Neural progenitor cell (in vitro differentiated cells): ENCODE results near the gene TMEM217. TPM values are rescaled to one million over a fixed set of nuclear protein-coding genes. Genes with fewer than 3 reads are reported as not detected.

Experiments
- DNase-seq: peaks from one replicate; pipeline ENCODE4 v3.0.0-alpha.2; 2016; ENCODE audit warnings: low spot score
- H2AFZ ChIP-seq: fragments of 200-600 bp; sonication (generic); replicated peaks from 2 replicates; pipeline ENCODE4 v1.6.1; 2016; ENCODE audit warnings: antibody characterized with exemption
- H3F3A ChIP-seq: fragments of 200-600 bp; sonication (generic); 2 replicates; pipeline ENCODE4 v1.6.1; 2016; ENCODE audit warnings: antibody characterized with exemption, low read depth
- H3K27ac ChIP-seq: fragments of 200-600 bp; sonication (generic); 2 replicates; pipeline ENCODE4 v1.5.1; 2016; ENCODE audit warnings: mild to moderate bottlenecking
- H3K27me3 ChIP-seq: fragments of 200-600 bp; sonication (generic); 2 replicates; pipeline ENCODE4 v1.6.1; 2016; ENCODE audit warnings: mild to moderate bottlenecking, moderate library complexity
- H3K36me3 ChIP-seq: fragments of 200-600 bp; sonication (generic); 2 replicates; pipeline ENCODE4 v1.5.1; 2016
- H3K4me1 ChIP-seq: fragments of 200-600 bp; sonication (generic); 2 replicates; pipeline ENCODE4 v1.6.1; 2016; ENCODE audit warnings: mixed run types
- H3K4me2 ChIP-seq: fragments of 200-600 bp; sonication (generic); 2 replicates; pipeline ENCODE4 v1.6.1; 2016
- H3K4me3 ChIP-seq: fragments of 200-600 bp; sonication (generic); 2 replicates; pipeline ENCODE4 v1.5.1; 2016
- H3K79me2 ChIP-seq: fragments of 200-600 bp; sonication (generic); 2 replicates; pipeline ENCODE4 v1.6.1; 2016; ENCODE audit warnings: low read depth
- H3K9ac ChIP-seq: fragments of 200-600 bp; sonication (generic); 2 replicates; pipeline ENCODE4 v1.6.1; 2016
- H3K9me3 ChIP-seq: fragments of 200-600 bp; sonication (generic); 2 replicates; pipeline ENCODE4 v1.5.1; 2016; ENCODE audit warnings: low read depth
- H4K20me1 ChIP-seq: fragments of 200-600 bp; sonication (generic); 2 replicates; pipeline ENCODE4 v1.6.1; 2016; ENCODE audit warnings: low read depth
- H3K27ac Mint-ChIP-seq: 3 replicates; pipeline ENCODE4 v1.8.0; 2021; ENCODE audit warnings: mixed read lengths
- H3K27me3 Mint-ChIP-seq: 2 replicates; pipeline ENCODE4 v1.8.0; 2022; ENCODE audit warnings: low read depth, mild to moderate bottlenecking, inconsistent platforms, moderate library complexity, mixed read lengths; ENCODE audit not compliant: insufficient read depth
- H3K36me3 Mint-ChIP-seq: 3 replicates; pipeline ENCODE4 v1.8.0; 2021; ENCODE audit warnings: mixed read lengths
- H3K4me1 Mint-ChIP-seq: 3 replicates; pipeline ENCODE4 v1.8.0; 2021; ENCODE audit warnings: mixed read lengths
- H3K4me3 Mint-ChIP-seq: 3 replicates; pipeline ENCODE4 v1.8.0; 2021; ENCODE audit warnings: mild to moderate bottlenecking, moderate library complexity, mixed read lengths
- H3K9me3 Mint-ChIP-seq: 3 replicates; pipeline ENCODE4 v1.8.0; 2020; ENCODE audit warnings: mixed read lengths
- EZH2 ChIP-seq: fragments of 200-600 bp; sonication (generic); IDR thresholded peaks from 2 replicates; pipeline ENCODE4 v1.6.1; 2017; ENCODE audit warnings: antibody characterized with exemption, mild to moderate bottlenecking, moderate library complexity
- EZH2phosphoT487 ChIP-seq: fragments of 200-600 bp; sonication (generic); IDR thresholded peaks from 2 replicates; pipeline ENCODE4 v1.6.1; 2017; ENCODE audit warnings: antibody characterized with exemption
- total RNA-seq: library from RNA; depleted of rRNA; stranded (reverse); fragments of >200 nt; gene quantifications from 2 replicates; pipeline ENCODE4 v1.2.3, GENCODE V29; 2015; ENCODE audit warnings: low replicate concordance
- TF ChIP-seq, protein P1 (sequence below): fragments of 200-600 bp; sonication (generic); IDR thresholded peaks from 2 replicates; pipeline ENCODE4 v1.5.1; 2017; ENCODE audit warnings: antibody characterized with exemption, mild to moderate bottlenecking

TMEM217 gene
- total RNA-seq, 1 donor from 2014 or later: not detected

DNA sequence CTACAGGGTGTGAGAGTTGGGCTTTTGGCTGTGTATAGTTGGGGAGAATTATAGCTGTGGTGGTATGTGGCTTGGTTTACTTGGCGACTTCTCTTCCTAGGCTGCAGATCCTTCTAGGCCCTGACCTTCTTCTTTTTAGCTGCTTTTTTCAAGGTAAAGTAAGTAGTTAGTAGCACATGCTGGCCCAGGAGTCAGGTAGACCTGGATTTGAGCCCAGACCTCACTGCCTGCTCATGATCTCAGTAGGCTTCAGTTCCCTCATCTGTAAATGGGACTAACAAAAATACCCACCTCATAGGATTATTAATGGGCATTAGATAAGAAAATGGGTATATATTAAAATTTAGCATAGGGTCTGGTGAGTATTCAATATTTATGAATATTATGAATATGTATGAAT is 17.4 kb upstream of the TMEM217 start:
- TF ChIP-seq EZH2phosphoT487 (no peak), EZH2 (no peak)
- TF ChIP-seq, protein P1, sequence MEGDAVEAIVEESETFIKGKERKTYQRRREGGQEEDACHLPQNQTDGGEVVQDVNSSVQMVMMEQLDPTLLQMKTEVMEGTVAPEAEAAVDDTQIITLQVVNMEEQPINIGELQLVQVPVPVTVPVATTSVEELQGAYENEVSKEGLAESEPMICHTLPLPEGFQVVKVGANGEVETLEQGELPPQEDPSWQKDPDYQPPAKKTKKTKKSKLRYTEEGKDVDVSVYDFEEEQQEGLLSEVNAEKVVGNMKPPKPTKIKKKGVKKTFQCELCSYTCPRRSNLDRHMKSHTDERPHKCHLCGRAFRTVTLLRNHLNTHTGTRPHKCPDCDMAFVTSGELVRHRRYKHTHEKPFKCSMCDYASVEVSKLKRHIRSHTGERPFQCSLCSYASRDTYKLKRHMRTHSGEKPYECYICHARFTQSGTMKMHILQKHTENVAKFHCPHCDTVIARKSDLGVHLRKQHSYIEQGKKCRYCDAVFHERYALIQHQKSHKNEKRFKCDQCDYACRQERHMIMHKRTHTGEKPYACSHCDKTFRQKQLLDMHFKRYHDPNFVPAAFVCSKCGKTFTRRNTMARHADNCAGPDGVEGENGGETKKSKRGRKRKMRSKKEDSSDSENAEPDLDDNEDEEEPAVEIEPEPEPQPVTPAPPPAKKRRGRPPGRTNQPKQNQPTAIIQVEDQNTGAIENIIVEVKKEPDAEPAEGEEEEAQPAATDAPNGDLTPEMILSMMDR: no peak
- H3K4me3 ChIP-seq: no peak overlapping the region
- no peaks in the 10 kb centered on the region for H3F3A ChIP-seq
- no peaks in the 10 kb centered on the region for H3K9me3 ChIP-seq
- peaks cover 31% of the 10 kb centered on the region for H4K20me1 ChIP-seq
- Mint-ChIP-seq H3K4me3 (no peak overlapping the region), H3K9me3 (no peaks in the 10 kb centered on the region), H3K36me3 (peaks cover 14% of the 10 kb centered on the region), H3K27ac (no peak overlapping the region), H3K27me3 (no peaks in the 10 kb centered on the region), H3K4me1 (peaks cover 3% of the 10 kb centered on the region)
- no peak overlapping the region for H2AFZ ChIP-seq
- H3K27ac ChIP-seq: no peak overlapping the region
- H3K4me2 ChIP-seq: no peak overlapping the region
- H3K4me1 ChIP-seq: no peaks in the 10 kb centered on the region
- peaks cover 10% of the 10 kb centered on the region for H3K79me2 ChIP-seq
- no peaks in the 10 kb centered on the region for H3K36me3 ChIP-seq
- no peak for DNase-seq
- H3K27me3 ChIP-seq: no peaks in the 10 kb centered on the region
- no peak overlapping the region for H3K9ac ChIP-seq

GRCh38 chr6:37273690-37274089 is 15.7 kb upstream of the TMEM217 start:
- TF ChIP-seq EZH2 (no peak), EZH2phosphoT487 (no peak)
- TF ChIP-seq, protein P1: no peak

GRCh38 chr6:37272834-37273566 is 15.1 kb upstream of the TMEM217 start:
- Histone ChIP-seq H3F3A (no peaks in the 10 kb centered on the region), H3K9me3 (no peaks in the 10 kb centered on the region), H3K79me2 (peaks cover 10% of the 10 kb centered on the region), H3K9ac (no peak overlapping the region), H3K4me1 (no peaks in the 10 kb centered on the region), H4K20me1 (peaks cover 39% of the 10 kb centered on the region), H3K36me3 (no peaks in the 10 kb centered on the region), H3K27me3 (no peaks in the 10 kb centered on the region), H2AFZ (no peak overlapping the region), H3K4me2 (no peak overlapping the region), H3K4me3 (no peak overlapping the region), H3K27ac (no peak overlapping the region)
- DNase-seq: no peak
- Mint-ChIP-seq H3K36me3 (peaks cover 10% of the 10 kb centered on the region), H3K27me3 (no peaks in the 10 kb centered on the region), H3K9me3 (no peaks in the 10 kb centered on the region), H3K4me3 (no peak overlapping the region), H3K27ac (no peak overlapping the region), H3K4me1 (peaks cover 3% of the 10 kb centered on the region)
- TF ChIP-seq EZH2 (no peak), EZH2phosphoT487 (no peak)
- TF ChIP-seq, protein P1: no peak

More at GRCh38 chr6:37273690-37274089, 15.7 kb upstream of the TMEM217 start:
- no peak for DNase-seq
- Histone ChIP-seq H3K4me1 (no peaks in the 10 kb centered on the region), H4K20me1 (peaks cover 32% of the 10 kb centered on the region), H3K27me3 (no peaks in the 10 kb centered on the region), H3K27ac (no peak overlapping the region), H3K9me3 (no peaks in the 10 kb centered on the region), H3K36me3 (no peaks in the 10 kb centered on the region), H3K4me3 (no peak overlapping the region), H3K4me2 (no peak overlapping the region), H3F3A (no peaks in the 10 kb centered on the region), H2AFZ (no peak overlapping the region), H3K79me2 (peaks cover 10% of the 10 kb centered on the region), H3K9ac (no peak overlapping the region)
- no peak overlapping the region for H3K27ac Mint-ChIP-seq
- H3K36me3 Mint-ChIP-seq: peaks cover 10% of the 10 kb centered on the region
- H3K9me3 Mint-ChIP-seq: no peaks in the 10 kb centered on the region
- H3K4me3 Mint-ChIP-seq: no peak overlapping the region
- H3K27me3 Mint-ChIP-seq: no peaks in the 10 kb centered on the region
- H3K4me1 Mint-ChIP-seq: peaks cover 3% of the 10 kb centered on the region
